Measurements from ENCODE around the gene IPO9. TPM values are rescaled to one million over a fixed set of nuclear protein-coding genes. Genes with fewer than 3 reads are reported as not detected.

The IPO9 gene
- total RNA-seq, 2 donors from 2014 or later = 108 to 133 TPM

- TF ChIP-seq CTCF (conservative IDR thresholded peaks at IDR 0.05) = no peak
- Histone ChIP-seq H3K36me3 (ENCODE audit: control insufficient read depth, insufficient read depth, low read length) (no peaks in the 10 kb centered on the region), H3K9me3 (ENCODE audit: control insufficient read depth, low read length) (no peaks in the 10 kb centered on the region), H3K9ac (ENCODE audit: extremely low read depth, low read length, poor library complexity, severe bottlenecking) (no peak overlapping the region), H3K27ac (ENCODE audit: low read depth, low read length) (no peak overlapping the region), H3K4me3 (ENCODE audit: low read length) (no peak overlapping the region), H3K27me3 (ENCODE audit: control insufficient read depth, insufficient read depth, low read length, poor library complexity, severe bottlenecking) (no peaks in the 10 kb centered on the region), H3K4me1 (ENCODE audit: control insufficient read depth, insufficient read depth, low read length) (no peaks in the 10 kb centered on the region)
- Mint-ChIP-seq H3K9me3 (no peaks in the 10 kb centered on the region), H3K4me1 (no peaks in the 10 kb centered on the region), H3K27ac (no peak overlapping the region), H3K27me3 (ENCODE audit: insufficient read depth) (no peaks in the 10 kb centered on the region), H3K36me3 (ENCODE audit: low read depth) (no peaks in the 10 kb centered on the region), H3K4me3 (no peak overlapping the region)
- WGBS, 2 experiments (ENCODE audit: insufficient coverage in 1 of 2, insufficient read length in 1 of 2) = 85 to 89% methylated on average over 3 of the region's 3 CpGs
- DNase-seq = no peak
These were observed 99.3 kb downstream of the IPO9 start for GRCh38 chr1:201928266-201928665.

GRCh38 chr1:201930137-201930536, 101.2 kb downstream of the IPO9 start:
- no peak for TF ChIP-seq CTCF (conservative IDR thresholded peaks at IDR 0.05)
- Histone ChIP-seq H3K27me3 (ENCODE audit: control insufficient read depth, insufficient read depth, low read length, poor library complexity, severe bottlenecking) (peaks cover 13% of the 10 kb centered on the region), H3K4me1 (ENCODE audit: control insufficient read depth, insufficient read depth, low read length) (no peaks in the 10 kb centered on the region), H3K9me3 (ENCODE audit: control insufficient read depth, low read length) (no peaks in the 10 kb centered on the region), H3K36me3 (ENCODE audit: control insufficient read depth, insufficient read depth, low read length) (no peaks in the 10 kb centered on the region), H3K4me3 (ENCODE audit: low read length) (no peak overlapping the region), H3K9ac (ENCODE audit: extremely low read depth, low read length, poor library complexity, severe bottlenecking) (no peak overlapping the region), H3K27ac (ENCODE audit: low read depth, low read length) (no peak overlapping the region)
- H3K36me3 Mint-ChIP-seq (ENCODE audit: low read depth) = no peaks in the 10 kb centered on the region
- peaks cover 8% of the 10 kb centered on the region for H3K27me3 Mint-ChIP-seq (ENCODE audit: insufficient read depth)
- H3K4me3 Mint-ChIP-seq = no peak overlapping the region
- no peaks in the 10 kb centered on the region for H3K4me1 Mint-ChIP-seq
- no peak for DNase-seq
- H3K9me3 Mint-ChIP-seq = no peaks in the 10 kb centered on the region
- WGBS, 2 experiments (ENCODE audit: insufficient coverage in 1 of 2, insufficient read length in 1 of 2) = 86 to 96% methylated on average over 4 of the region's 4 CpGs
- no peak overlapping the region for H3K27ac Mint-ChIP-seq

- no peak for DNase-seq
- peaks cover 8% of the 10 kb centered on the region for H3K27me3 Mint-ChIP-seq (ENCODE audit: insufficient read depth)
- no peak overlapping the region for H3K4me3 Mint-ChIP-seq
- no peaks in the 10 kb centered on the region for H3K4me1 Mint-ChIP-seq
- no peak overlapping the region for H3K27ac Mint-ChIP-seq
- Histone ChIP-seq H3K4me1 (ENCODE audit: control insufficient read depth, insufficient read depth, low read length) (no peaks in the 10 kb centered on the region), H3K9me3 (ENCODE audit: control insufficient read depth, low read length) (no peaks in the 10 kb centered on the region), H3K36me3 (ENCODE audit: control insufficient read depth, insufficient read depth, low read length) (no peaks in the 10 kb centered on the region), H3K27me3 (ENCODE audit: control insufficient read depth, insufficient read depth, low read length, poor library complexity, severe bottlenecking) (peaks cover 13% of the 10 kb centered on the region), H3K9ac (ENCODE audit: extremely low read depth, low read length, poor library complexity, severe bottlenecking) (no peak overlapping the region), H3K4me3 (ENCODE audit: low read length) (no peak overlapping the region), H3K27ac (ENCODE audit: low read depth, low read length) (no peak overlapping the region)
- 93 to 94% methylated on average over 5 of the region's 5 CpGs for WGBS, 2 experiments (ENCODE audit: insufficient coverage in 1 of 2, insufficient read length in 1 of 2)
- no peaks in the 10 kb centered on the region for H3K9me3 Mint-ChIP-seq
- H3K36me3 Mint-ChIP-seq (ENCODE audit: low read depth) = no peaks in the 10 kb centered on the region
- no peak for TF ChIP-seq CTCF (conservative IDR thresholded peaks at IDR 0.05)
These were observed 101.8 kb downstream of the IPO9 start for GRCh38 chr1:201930803-201931202.

Small RNA genes lying within 50 kb of the gene (microRNA-seq; reads per million reads assigned to microRNA genes)
- not detected for gene MIR1231 (ENCODE audit: borderline microRNAs expressed)
- gene MIR6739 (ENCODE audit: borderline microRNAs expressed) = not detected

Other genes with a start within 250 kb of the IPO9 start
- 1 to 10 TPM; 5.8 to 7.3 TPM for gene SHISA4, start 59.7 kb downstream of the IPO9 start, total RNA-seq
- gene LMOD1, start 117.4 kb downstream of the IPO9 start, total RNA-seq = under 1 TPM; 0.31 to 0.60 TPM
- gene TIMM17A, start 126.3 kb downstream of the IPO9 start, total RNA-seq = 10 to 100 TPM; 41.7 to 47.4 TPM
- gene RNPEP, start 153.5 kb downstream of the IPO9 start, total RNA-seq = 10 to 100 TPM; 46.6 to 73.5 TPM
- 10 to 100 TPM; 11.8 to 13.2 TPM for gene ELF3, start 181.4 kb downstream of the IPO9 start, total RNA-seq